C4-2B (cell line): Measurements from ENCODE around the gene PMFBP1.

Source experiments
- ZFX ChIP-seq: fragments of 450-650 bp; IDR thresholded peaks from 2 replicates; pipeline ENCODE4 v1.6.1; 2017
- TF ChIP-seq, protein P1 (sequence below): fragments of 450-650 bp; conservative IDR thresholded peaks from 2 replicates; pipeline ENCODE4 v1.5.1; 2017; ENCODE audit warnings: mild to moderate bottlenecking

DNA sequence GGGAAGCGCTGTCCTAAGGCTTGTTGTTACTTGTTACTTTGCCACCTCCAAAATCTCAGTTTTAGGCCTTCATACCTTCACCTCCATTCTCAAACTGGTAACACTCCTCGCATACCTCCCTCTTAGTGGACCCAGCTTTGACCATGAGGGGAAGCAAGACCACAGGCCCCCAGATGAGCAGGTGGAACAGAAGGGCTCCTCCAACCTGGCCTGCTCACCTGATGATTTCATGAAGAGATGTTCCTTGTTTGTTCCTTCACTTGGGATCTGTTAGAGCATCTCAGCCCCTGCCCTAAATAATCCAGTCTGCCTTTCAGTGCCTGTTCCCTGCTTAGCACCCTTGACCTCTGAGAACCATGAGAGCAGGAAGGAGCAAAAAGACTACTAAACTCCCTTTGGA, 49.6 kb downstream of the PMFBP1 start:
- TF ChIP-seq, protein P1, sequence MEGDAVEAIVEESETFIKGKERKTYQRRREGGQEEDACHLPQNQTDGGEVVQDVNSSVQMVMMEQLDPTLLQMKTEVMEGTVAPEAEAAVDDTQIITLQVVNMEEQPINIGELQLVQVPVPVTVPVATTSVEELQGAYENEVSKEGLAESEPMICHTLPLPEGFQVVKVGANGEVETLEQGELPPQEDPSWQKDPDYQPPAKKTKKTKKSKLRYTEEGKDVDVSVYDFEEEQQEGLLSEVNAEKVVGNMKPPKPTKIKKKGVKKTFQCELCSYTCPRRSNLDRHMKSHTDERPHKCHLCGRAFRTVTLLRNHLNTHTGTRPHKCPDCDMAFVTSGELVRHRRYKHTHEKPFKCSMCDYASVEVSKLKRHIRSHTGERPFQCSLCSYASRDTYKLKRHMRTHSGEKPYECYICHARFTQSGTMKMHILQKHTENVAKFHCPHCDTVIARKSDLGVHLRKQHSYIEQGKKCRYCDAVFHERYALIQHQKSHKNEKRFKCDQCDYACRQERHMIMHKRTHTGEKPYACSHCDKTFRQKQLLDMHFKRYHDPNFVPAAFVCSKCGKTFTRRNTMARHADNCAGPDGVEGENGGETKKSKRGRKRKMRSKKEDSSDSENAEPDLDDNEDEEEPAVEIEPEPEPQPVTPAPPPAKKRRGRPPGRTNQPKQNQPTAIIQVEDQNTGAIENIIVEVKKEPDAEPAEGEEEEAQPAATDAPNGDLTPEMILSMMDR: no peak
- no peak for TF ChIP-seq ZFX
